Natural killer cell treated with Interleukin-12 subunit alpha and Interleukin-12 subunit beta and Interleukin-15 and Interleukin-18, amount 100 ng/mL, for 72 hours (primary cell): ENCODE data around the gene EYA4. TPM values are rescaled to one million over a fixed set of nuclear protein-coding genes. Genes with fewer than 3 reads are reported as not detected.
A peak's percentile ranks its signal among the peaks of the same experiment; 100 is the strongest.

Source experiments
- ATAC-seq, 2 donors: fragments of 150-1000 bp; cut with Tn5 transposase in 1 of 2; sonication (Bioruptor Pico), chemical (Tn5 transposase) in 1 of 2; 2 replicates each; pipeline ENCODE4 v1.10.0; 2021
- DNase-seq: peaks from one replicate; pipeline ENCODE4 v3.0.0; 2022; ENCODE audit warnings: low spot score
- H3K27ac Mint-ChIP-seq, 2 donors: 1 replicate in 1 of 2; 2 replicates in 1 of 2; pipeline ENCODE4 v1.8.0; 2022; ENCODE audit warnings: mixed read lengths in 2 of 2, mild to moderate bottlenecking in 1 of 2, moderate library complexity in 1 of 2
- H3K27me3 Mint-ChIP-seq, 2 donors: 1 replicate in 1 of 2; 2 replicates in 1 of 2; pipeline ENCODE4 v1.8.0; 2022; ENCODE audit warnings: mixed read lengths in 2 of 2
- H3K36me3 Mint-ChIP-seq: one replicate; pipeline ENCODE4 v1.8.0; 2022; ENCODE audit warnings: mixed read lengths
- H3K4me1 Mint-ChIP-seq, 2 donors: 1 replicate in 1 of 2; 2 replicates in 1 of 2; pipeline ENCODE4 v1.8.0; 2022; ENCODE audit warnings: low read depth in 2 of 2, mixed read lengths in 2 of 2, mild to moderate bottlenecking in 1 of 2
- H3K4me3 Mint-ChIP-seq: one replicate; pipeline ENCODE4 v1.8.0; 2022; ENCODE audit warnings: mixed read lengths
- H3K9me3 Mint-ChIP-seq: 2 replicates; pipeline ENCODE4 v1.8.0; 2022; ENCODE audit warnings: mixed read lengths
- total RNA-seq, 2 donors: library from RNA; stranded (reverse); gene quantifications; one replicate each; pipeline ENCODE4 v1.2.3, GENCODE V29; 2022

Gene EYA4
- total RNA-seq, 2 donors from 2014 or later = not detected

DNA sequence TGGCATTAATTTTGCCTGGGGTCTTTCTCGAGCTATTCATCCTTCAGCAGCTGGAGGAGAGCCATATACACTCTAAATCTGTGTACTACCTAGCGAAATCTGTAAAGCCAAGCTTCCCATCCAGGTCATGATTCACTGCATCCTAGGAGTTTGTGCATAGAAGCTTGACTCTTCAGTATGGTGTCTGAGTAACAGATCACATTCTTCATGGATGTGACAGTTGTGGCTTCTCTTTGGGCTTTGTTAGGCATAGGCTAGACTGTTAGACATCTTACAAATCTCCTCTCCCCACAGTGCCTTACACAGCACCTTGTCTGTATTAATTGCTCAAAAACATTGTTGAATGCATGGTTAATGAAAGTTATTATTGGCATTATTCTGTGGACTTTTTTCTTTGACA is 177.0 kb downstream of the EYA4 start:
- DNase-seq = no peak
- H3K4me1 Mint-ChIP-seq = no peaks in the 10 kb centered on the region
- no peak for ATAC-seq
- no peaks in the 10 kb centered on the region for H3K27me3 Mint-ChIP-seq
- no peak overlapping the region for H3K27ac Mint-ChIP-seq
- H3K36me3 Mint-ChIP-seq = no peaks in the 10 kb centered on the region
- H3K9me3 Mint-ChIP-seq = no peaks in the 10 kb centered on the region
- H3K4me3 Mint-ChIP-seq = no peak overlapping the region

GRCh38 chr6:133423242-133423641 is 182.1 kb downstream of the EYA4 start:
- Mint-ChIP-seq H3K4me1 (no peaks in the 10 kb centered on the region), H3K4me3 (no peak overlapping the region), H3K27ac (no peak overlapping the region), H3K27me3 (no peaks in the 10 kb centered on the region), H3K36me3 (no peaks in the 10 kb centered on the region), H3K9me3 (peaks cover 4% of the 10 kb centered on the region)
- no peak for DNase-seq
- no peak for ATAC-seq

DNA sequence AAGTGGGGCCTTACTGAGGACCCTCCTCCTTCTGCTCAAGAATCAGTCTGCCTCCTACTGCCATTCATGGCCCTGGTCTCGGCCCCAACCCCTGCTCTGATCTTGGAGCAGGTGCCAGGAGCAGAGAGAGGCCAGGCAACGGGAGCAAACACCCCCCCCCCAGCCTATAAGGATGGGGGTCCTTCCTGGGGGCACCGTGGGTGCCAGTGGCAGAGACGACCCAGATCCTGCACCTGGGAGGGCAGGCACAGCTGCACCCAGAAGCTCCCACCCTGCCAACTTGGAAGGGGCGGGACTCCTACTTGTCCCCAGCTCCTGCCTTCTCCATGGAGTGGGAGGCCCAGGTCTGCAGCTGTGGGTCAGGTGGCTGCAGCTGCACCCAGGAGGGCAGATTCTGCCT is 183.2 kb downstream of the EYA4 start:
- Mint-ChIP-seq H3K4me1 (no peaks in the 10 kb centered on the region), H3K36me3 (no peaks in the 10 kb centered on the region), H3K9me3 (peaks cover 7% of the 10 kb centered on the region), H3K27ac (no peak overlapping the region), H3K27me3 (no peaks in the 10 kb centered on the region), H3K4me3 (no peak overlapping the region)
- ATAC-seq = peak in 1 of 2 donors; percentile 6
- no peak for DNase-seq

GRCh38 chr6:133426038-133426437 is 184.9 kb downstream of the EYA4 start:
- Mint-ChIP-seq H3K36me3 (no peaks in the 10 kb centered on the region), H3K27me3 (no peaks in the 10 kb centered on the region), H3K27ac (no peak overlapping the region), H3K9me3 (peaks cover 10% of the 10 kb centered on the region), H3K4me1 (no peaks in the 10 kb centered on the region), H3K4me3 (no peak overlapping the region)
- DNase-seq (no peak), ATAC-seq (no peak)

GRCh38 chr6:133428295-133428694 is 187.1 kb downstream of the EYA4 start:
- no peaks in the 10 kb centered on the region for H3K27me3 Mint-ChIP-seq
- H3K4me1 Mint-ChIP-seq = no peaks in the 10 kb centered on the region
- no peaks in the 10 kb centered on the region for H3K36me3 Mint-ChIP-seq
- no peak overlapping the region for H3K27ac Mint-ChIP-seq
- H3K9me3 Mint-ChIP-seq = peaks cover 10% of the 10 kb centered on the region
- no peak for ATAC-seq
- no peak overlapping the region for H3K4me3 Mint-ChIP-seq
- no peak for DNase-seq

DNA sequence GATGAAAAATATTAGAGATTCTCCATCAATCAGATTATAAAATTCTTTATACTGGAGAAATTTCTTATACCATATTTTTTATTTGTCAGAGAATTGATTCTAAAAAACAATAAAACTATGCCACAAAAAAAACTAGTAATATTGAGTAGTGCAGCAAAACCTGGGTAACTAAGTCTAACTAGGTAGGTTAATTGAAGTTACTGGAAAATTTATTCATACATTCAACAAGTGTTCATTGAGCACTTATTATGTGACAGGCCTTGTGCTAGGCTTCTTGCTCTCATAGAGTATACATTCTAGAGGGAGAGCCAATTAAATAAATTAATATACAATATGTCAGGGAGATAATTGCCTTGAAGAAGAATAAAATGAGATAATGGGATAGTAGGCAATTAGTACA is 189.4 kb downstream of the EYA4 start:
- peaks cover 10% of the 10 kb centered on the region for H3K9me3 Mint-ChIP-seq
- no peak overlapping the region for H3K4me3 Mint-ChIP-seq
- no peak for DNase-seq
- H3K27ac Mint-ChIP-seq = no peak overlapping the region
- H3K36me3 Mint-ChIP-seq = no peaks in the 10 kb centered on the region
- no peaks in the 10 kb centered on the region for H3K27me3 Mint-ChIP-seq
- no peaks in the 10 kb centered on the region for H3K4me1 Mint-ChIP-seq
- ATAC-seq = no peak

DNA sequence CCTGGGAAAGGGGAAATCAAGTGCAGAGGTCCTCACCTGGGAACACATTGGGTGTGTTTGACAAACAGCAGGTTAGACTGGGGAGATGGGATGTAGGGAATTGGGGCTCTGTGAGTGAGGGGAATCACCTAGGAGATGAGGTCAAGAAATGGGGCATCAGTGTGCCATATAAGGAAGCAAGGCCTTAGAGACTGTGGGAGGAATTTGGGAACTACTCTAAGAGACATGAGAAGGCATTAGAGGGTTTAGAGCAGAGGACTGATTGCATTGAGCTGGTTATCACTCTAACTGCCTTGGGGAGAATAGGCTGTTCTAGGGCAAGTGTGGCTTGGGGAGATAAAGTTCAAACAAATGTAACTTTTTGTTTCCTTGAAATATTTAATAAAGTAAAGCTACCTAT is 189.9 kb downstream of the EYA4 start:
- Mint-ChIP-seq H3K9me3 (peaks cover 6% of the 10 kb centered on the region), H3K27ac (no peak overlapping the region), H3K4me1 (no peaks in the 10 kb centered on the region), H3K27me3 (no peaks in the 10 kb centered on the region), H3K4me3 (no peak overlapping the region), H3K36me3 (no peaks in the 10 kb centered on the region)
- ATAC-seq = no peak
- DNase-seq = no peak

DNA sequence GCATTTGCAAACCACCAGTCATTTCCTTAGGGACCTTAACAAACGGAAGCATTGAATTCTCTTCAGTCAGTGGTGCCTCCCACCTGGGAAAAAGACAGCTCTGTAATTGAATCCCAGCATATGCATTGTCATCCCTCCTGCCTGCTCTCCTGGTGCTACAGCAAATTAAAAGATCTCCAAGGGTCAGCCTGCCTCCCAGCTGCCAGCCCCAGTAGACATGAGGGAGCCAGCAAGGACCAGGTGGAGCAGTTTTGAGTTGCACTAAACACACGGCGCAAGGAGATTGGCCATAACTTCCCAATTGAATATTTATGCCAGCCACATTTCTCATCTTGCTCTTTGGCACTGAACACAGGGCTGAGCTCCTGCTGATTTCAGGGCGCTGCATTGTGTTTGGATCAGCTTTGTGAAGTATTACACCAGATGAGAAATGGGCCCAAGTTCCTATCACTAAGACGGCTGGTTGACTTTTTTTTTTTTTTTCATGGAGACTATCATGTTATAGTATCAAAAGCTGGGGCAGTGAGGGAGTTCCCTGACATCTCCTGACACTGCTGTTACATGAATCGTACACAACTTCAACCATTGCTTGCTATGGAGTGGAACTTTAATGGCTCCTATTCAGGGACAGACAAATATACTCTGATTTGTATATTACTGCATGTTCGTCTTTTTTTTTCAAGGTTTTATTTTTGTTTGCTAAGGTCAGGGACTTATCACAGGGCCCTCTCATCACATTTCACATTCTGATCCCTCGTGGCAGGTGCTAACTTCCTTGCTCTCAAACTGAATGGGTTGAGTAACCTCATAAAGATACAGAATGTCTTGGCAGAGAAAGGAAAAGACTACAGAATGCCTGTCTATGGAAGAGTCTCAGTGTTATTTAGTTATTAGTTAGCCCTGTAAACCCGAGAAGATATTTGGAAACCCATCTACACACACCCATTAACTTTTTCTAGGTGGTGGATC is 191.1 kb downstream of the EYA4 start:
- Mint-ChIP-seq H3K4me3 (no peak overlapping the region), H3K27ac (no peak overlapping the region), H3K9me3 (peaks cover 6% of the 10 kb centered on the region), H3K36me3 (no peaks in the 10 kb centered on the region), H3K4me1 (no peaks in the 10 kb centered on the region), H3K27me3 (no peaks in the 10 kb centered on the region)
- DNase-seq (no peak), ATAC-seq (no peak)

- no peak for ATAC-seq
- peaks cover 6% of the 10 kb centered on the region for H3K9me3 Mint-ChIP-seq
- no peak overlapping the region for H3K4me3 Mint-ChIP-seq
- no peak for DNase-seq
- H3K36me3 Mint-ChIP-seq = no peaks in the 10 kb centered on the region
- no peaks in the 10 kb centered on the region for H3K4me1 Mint-ChIP-seq
- no peak overlapping the region for H3K27ac Mint-ChIP-seq
- no peaks in the 10 kb centered on the region for H3K27me3 Mint-ChIP-seq
Measured at GRCh38 chr6:133435065-133435728, 194.0 kb downstream of the EYA4 start.

DNA sequence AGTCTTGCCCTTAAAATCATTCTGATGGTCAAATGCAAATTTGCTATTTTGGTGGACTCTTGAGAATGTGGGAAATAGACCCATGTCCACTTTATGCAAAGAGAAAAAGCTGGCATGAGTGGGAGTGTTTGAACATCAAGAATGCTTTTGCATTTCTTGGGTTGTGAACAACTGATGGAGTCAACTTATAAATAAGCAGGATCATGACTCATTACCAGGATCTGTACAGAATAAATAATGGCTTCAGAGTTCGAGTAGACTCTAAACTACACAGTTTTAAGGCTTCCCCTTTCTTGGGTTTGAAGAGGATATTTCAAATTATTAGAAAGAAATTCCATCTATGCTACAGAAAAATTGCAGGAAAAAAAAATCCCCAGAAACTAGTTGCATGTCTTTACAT is 195.5 kb downstream of the EYA4 start:
- Mint-ChIP-seq H3K4me1 (no peaks in the 10 kb centered on the region), H3K9me3 (peaks cover 3% of the 10 kb centered on the region), H3K27me3 (no peaks in the 10 kb centered on the region), H3K4me3 (no peak overlapping the region), H3K27ac (no peak overlapping the region), H3K36me3 (no peaks in the 10 kb centered on the region)
- no peak for ATAC-seq
- DNase-seq = no peak

DNA sequence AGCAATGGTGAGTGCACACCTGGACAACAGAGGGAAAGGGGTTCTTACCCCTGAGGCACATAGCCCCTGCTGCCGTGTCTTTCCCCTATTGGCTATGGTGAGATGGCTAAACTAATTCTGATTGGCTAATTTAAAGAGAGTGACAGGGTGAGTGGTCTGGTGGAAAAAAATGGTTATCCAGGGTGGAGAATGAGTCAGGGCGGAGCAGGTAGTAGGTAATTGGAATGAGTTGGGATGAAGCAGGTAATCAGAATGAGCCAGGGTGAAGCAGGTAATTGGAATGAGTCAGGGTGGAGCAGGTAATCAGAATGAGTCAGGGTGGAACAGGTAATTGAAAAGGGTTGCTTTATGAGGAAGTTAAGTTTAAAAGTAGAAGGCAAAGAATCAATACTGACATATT is 200.3 kb downstream of the EYA4 start:
- H3K36me3 Mint-ChIP-seq = no peaks in the 10 kb centered on the region
- H3K27ac Mint-ChIP-seq = no peak overlapping the region
- DNase-seq (no peak), ATAC-seq (no peak)
- no peaks in the 10 kb centered on the region for H3K4me1 Mint-ChIP-seq
- H3K9me3 Mint-ChIP-seq = peaks cover 3% of the 10 kb centered on the region
- no peak overlapping the region for H3K4me3 Mint-ChIP-seq
- H3K27me3 Mint-ChIP-seq = no peaks in the 10 kb centered on the region

DNA sequence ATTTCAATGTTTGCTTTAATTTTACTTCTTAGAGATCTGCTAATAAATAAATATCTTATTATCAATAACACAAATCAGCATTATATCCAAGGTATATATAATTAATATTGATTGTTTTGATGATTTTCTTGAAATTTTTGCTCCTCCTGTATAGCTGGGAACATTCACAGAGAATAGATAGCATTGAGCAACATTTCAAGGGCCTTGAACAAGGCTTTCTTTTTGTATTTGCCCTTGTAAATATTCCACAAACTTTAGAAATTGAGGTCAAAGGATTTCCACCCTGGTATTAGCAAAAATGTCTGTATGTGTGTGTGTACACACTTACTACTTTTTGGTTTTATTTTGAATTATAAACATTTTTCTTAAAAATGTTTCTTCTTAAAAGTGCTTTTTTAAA is 205.6 kb downstream of the EYA4 start:
- Mint-ChIP-seq H3K27ac (no peak overlapping the region), H3K4me1 (no peaks in the 10 kb centered on the region), H3K36me3 (no peaks in the 10 kb centered on the region), H3K27me3 (no peaks in the 10 kb centered on the region), H3K9me3 (no peaks in the 10 kb centered on the region), H3K4me3 (no peak overlapping the region)
- ATAC-seq = no peak
- DNase-seq = no peak

- Mint-ChIP-seq H3K27ac (no peak overlapping the region), H3K4me3 (no peak overlapping the region)
- no peak for ATAC-seq
Measured at GRCh38 chr6:133447924-133448323, 206.8 kb downstream of the EYA4 start.

GRCh38 chr6:133456439-133456838 is 215.3 kb downstream of the EYA4 start:
- DNase-seq (no peak), ATAC-seq (no peak)
- Mint-ChIP-seq H3K4me1 (no peaks in the 10 kb centered on the region), H3K27me3 (no peaks in the 10 kb centered on the region), H3K27ac (no peak overlapping the region), H3K36me3 (no peaks in the 10 kb centered on the region), H3K4me3 (no peak overlapping the region), H3K9me3 (no peaks in the 10 kb centered on the region)

More at GRCh38 chr6:133447924-133448323, 206.8 kb downstream of the EYA4 start:
- Mint-ChIP-seq H3K9me3 (no peaks in the 10 kb centered on the region), H3K36me3 (no peaks in the 10 kb centered on the region), H3K27me3 (no peaks in the 10 kb centered on the region), H3K4me1 (no peaks in the 10 kb centered on the region)
- no peak for DNase-seq
